CD14-positive monocyte (primary cell): ENCODE results near the gene CCDC89. TPM values are rescaled to one million over a fixed set of nuclear protein-coding genes. Genes with fewer than 3 reads are reported as not detected.

ENCODE experiments used
- DNase-seq, 3 donors: peaks; one replicate each; pipeline ENCODE4 v3.0.0-alpha.2; 2011 to 2022
- H2AFZ ChIP-seq: 2 replicates; pipeline ENCODE4 v1.6.0; 2012; ENCODE audit warnings: mild to moderate bottlenecking, low read depth, low read length, inconsistent platforms; ENCODE audit not compliant: insufficient read depth, poor library complexity, severe bottlenecking
- H3K27ac ChIP-seq, 2 donors: 1 replicate in 1 of 2; 2 replicates in 1 of 2; pipeline ENCODE4 v1.5.1; 2012 to 2013; ENCODE audit warnings: low read length in 2 of 2, control low read depth in 1 of 2, inconsistent platforms in 1 of 2, low read depth in 1 of 2, mild to moderate bottlenecking in 1 of 2
- H3K27me3 ChIP-seq, 2 donors: one replicate each; pipeline versions ENCODE4 v1.6.0 to v1.6.1; 2011 to 2013; ENCODE audit warnings: low read length in 2 of 2; ENCODE audit not compliant: control insufficient read depth in 2 of 2, insufficient read depth in 2 of 2
- H3K36me3 ChIP-seq, 2 donors: replicated peaks in 1 of 2; 1 replicate in 1 of 2; 2 replicates in 1 of 2; pipeline versions ENCODE4 v1.5.1 to v1.6.1; 2012 to 2013; ENCODE audit warnings: low read length in 2 of 2, control low read depth in 1 of 2, inconsistent platforms in 1 of 2, mild to moderate bottlenecking in 1 of 2; ENCODE audit not compliant: insufficient read depth in 2 of 2, control insufficient read depth in 1 of 2
- H3K4me1 ChIP-seq, 2 donors: 1 replicate in 1 of 2; 2 replicates in 1 of 2; pipeline versions ENCODE4 v1.5.1 to v1.6.1; 2012 to 2013; ENCODE audit warnings: low read length in 2 of 2, control low read depth in 1 of 2, inconsistent platforms in 1 of 2, mild to moderate bottlenecking in 1 of 2, moderate library complexity in 1 of 2; ENCODE audit not compliant: insufficient read depth in 2 of 2, control insufficient read depth in 1 of 2
- H3K4me2 ChIP-seq: replicated peaks from 2 replicates; pipeline ENCODE3; 2012; ENCODE audit warnings: low read length, moderate library complexity, mild to moderate bottlenecking; ENCODE audit not compliant: poor library complexity, severe bottlenecking; ENCODE audit errors: extremely low read depth
- H3K4me3 ChIP-seq, 3 experiments: fragments of 200-600 bp in 1 of 3; sonication (generic) in 1 of 3; replicated peaks in 1 of 3; 1 replicate in 2 of 3; 2 replicates in 1 of 3; pipeline ENCODE4 v1.5.1; 2011 to 2013; ENCODE audit warnings: low read length in 3 of 3, mild to moderate bottlenecking in 3 of 3, control low read depth in 2 of 3, low read depth in 2 of 3, inconsistent platforms in 1 of 3, moderate library complexity in 1 of 3
- H3K79me2 ChIP-seq: 2 replicates; pipeline ENCODE4 v1.6.0; 2012; ENCODE audit warnings: mild to moderate bottlenecking, control low read depth, inconsistent platforms, low read length, moderate library complexity; ENCODE audit not compliant: insufficient read depth
- H3K9ac ChIP-seq: 2 replicates; pipeline ENCODE4 v1.6.0; 2017; ENCODE audit warnings: low read length, mild to moderate bottlenecking; ENCODE audit not compliant: insufficient read depth, poor library complexity, severe bottlenecking
- H3K9me3 ChIP-seq, 2 donors: replicated peaks in 1 of 2; 1 replicate in 1 of 2; 2 replicates in 1 of 2; pipeline versions ENCODE4 v1.5.1 to v1.6.1; 2012 to 2013; ENCODE audit warnings: low read length in 2 of 2, control low read depth in 1 of 2; ENCODE audit not compliant: control insufficient read depth in 1 of 2, insufficient read depth in 1 of 2
- H4K20me1 ChIP-seq: 2 replicates; pipeline ENCODE4 v1.6.0; 2012; ENCODE audit warnings: mild to moderate bottlenecking, low read length, control low read depth, moderate library complexity; ENCODE audit not compliant: insufficient read depth
- H3K27ac Mint-ChIP-seq, 7 donors: one replicate each; pipeline ENCODE4 v1.8.0; 2020; ENCODE audit warnings: mild to moderate bottlenecking in 7 of 7, mixed read lengths in 7 of 7, moderate library complexity in 6 of 7, inconsistent platforms in 2 of 7
- H3K27me3 Mint-ChIP-seq, 3 donors: one replicate each; pipeline ENCODE4 v1.8.0; 2021 to 2022; ENCODE audit warnings: low read depth in 3 of 3, mild to moderate bottlenecking in 3 of 3, mixed read lengths in 3 of 3, moderate library complexity in 3 of 3, inconsistent platforms in 1 of 3
- H3K36me3 Mint-ChIP-seq, 2 donors: one replicate each; pipeline ENCODE4 v1.8.0; 2020; ENCODE audit warnings: mixed read lengths in 2 of 2, inconsistent platforms in 1 of 2, mild to moderate bottlenecking in 1 of 2
- H3K4me1 Mint-ChIP-seq: one replicate; pipeline ENCODE4 v1.8.0; 2020; ENCODE audit warnings: mild to moderate bottlenecking, mixed read lengths
- H3K4me3 Mint-ChIP-seq, 2 donors: one replicate each; pipeline ENCODE4 v1.8.0; 2020; ENCODE audit warnings: mild to moderate bottlenecking in 2 of 2, mixed read lengths in 2 of 2, moderate library complexity in 1 of 2
- H3K9me3 Mint-ChIP-seq, 7 donors: one replicate each; pipeline ENCODE4 v1.8.0; 2020 to 2022; ENCODE audit warnings: mixed read lengths in 7 of 7, mild to moderate bottlenecking in 6 of 7, moderate library complexity in 6 of 7, inconsistent platforms in 2 of 7
- CTCF ChIP-seq: fragments of 200-600 bp; IDR thresholded peaks from one replicate; pipeline ENCODE4 v1.8.0; 2022; ENCODE audit warnings: antibody characterized with exemption, mild to moderate bottlenecking
- WGBS: methylation state at CpG from one replicate; pipeline ENCODE4 v1.1.5; 2013; ENCODE audit warnings: missing lambda C conversion rate; ENCODE audit not compliant: insufficient coverage; 5-methylcytosine and 5-hydroxymethylcytosine counted together
- intact Hi-C, 2 donors: fragments of 100-400 bp; cut with micrococcal nuclease; formaldehyde crosslinking; loops; one replicate each; pipeline versions ENCODE4 v1.15.0 to v1.15.1; 2023
- polyA plus RNA-seq, 3 donors: library from polyadenylated mRNA; depleted of rRNA in 1 of 3; unstranded in 2 of 3; stranded (reverse) in 1 of 3; fragments of 300-500 nt in 2 of 3; fragments of >200 nt in 1 of 3; fragmentation: Illumina TruSeq in 2 of 3; gene quantifications; 1 replicate in 2 of 3; 2 replicates in 1 of 3; pipeline ENCODE4 v1.2.3, GENCODE V29; 2012 to 2021

The CCDC89 gene
- polyA plus RNA-seq, 3 donors: not detected

- Histone ChIP-seq H3K4me2 (peak overlapping the region; percentile 93), H3K27ac (no peak overlapping the region), H2AFZ (peak overlapping the region; percentile 92), H3K4me3 (peak overlapping the region in 1 of 3 experiments; percentile 94), H3K9ac (no peak overlapping the region), H4K20me1 (peaks cover 31% of the 10 kb centered on the region), H3K4me1 (peaks cover 17 to 32% of the 10 kb centered on the region in 2 donors), H3K9me3 (no peaks in the 10 kb centered on the region), H3K79me2 (peaks cover 46% of the 10 kb centered on the region), H3K36me3 (peaks cover 3 to 4% of the 10 kb centered on the region in 2 donors), H3K27me3 (no peaks in the 10 kb centered on the region)
- peaks cover 0 to 2% (median 0%) of the 10 kb centered on the region in 7 donors for H3K9me3 Mint-ChIP-seq
- peaks cover 0 to 2% (median 0%) of the 10 kb centered on the region in 3 donors for H3K27me3 Mint-ChIP-seq
- H3K4me3 Mint-ChIP-seq: no peak overlapping the region
- no peak for TF ChIP-seq CTCF
- H3K4me1 Mint-ChIP-seq: peaks cover 25% of the 10 kb centered on the region
- no CpG with 5 or more reads among the region's 5 CpGs for WGBS
- no peak overlapping the region for H3K27ac Mint-ChIP-seq
- peaks cover 7 to 8% of the 10 kb centered on the region in 2 donors for H3K36me3 Mint-ChIP-seq
- intact Hi-C loops: loop anchor here in 1 of 2 donors (10.0 kb wide), 1 partner anchor 579 kb away; the partner anchor contains the start of gene EED
- DNase-seq: no peak
Measured at GRCh38 chr11:85665733-85666132, 20.3 kb downstream of the CCDC89 start.

GRCh38 chr11:85664615-85665481, 21.1 kb downstream of the CCDC89 start, which contains the start of gene CREBZF:
Gene CREBZF (minus strand): TSS chr11:85665129. CDS start chr11:85664875, 254 bp downstream.
- Histone ChIP-seq H3K27me3 (no peaks in the 10 kb centered on the region), H3K36me3 (peaks cover 11 to 13% of the 10 kb centered on the region in 2 donors), H3K9ac (peak within 1 kb of the TSS; percentile 98), H3K27ac (peak within 1 kb of the TSS; percentile 86 to 97), H3K4me2 (peak within 1 kb of the TSS; percentile 93), H2AFZ (peak within 1 kb of the TSS; percentile 92), H4K20me1 (peaks cover 39% of the 10 kb centered on the region), H3K4me3 (peak within 1 kb of the TSS; percentile 56 to 94 (median 78)), H3K9me3 (no peaks in the 10 kb centered on the region), H3K4me1 (peaks cover 17 to 32% of the 10 kb centered on the region in 2 donors), H3K79me2 (peaks cover 54% of the 10 kb centered on the region)
- peak; percentile 93 to 94 (median 94) for DNase-seq
- peak within 1 kb of the TSS; percentile 97 to 99 (median 98) for H3K27ac Mint-ChIP-seq
- peaks cover 28% of the 10 kb centered on the region for H3K4me1 Mint-ChIP-seq
- H3K27me3 Mint-ChIP-seq: peaks cover 0 to 2% (median 0%) of the 10 kb centered on the region in 3 donors
- peaks cover 0 to 2% (median 0%) of the 10 kb centered on the region in 7 donors for H3K9me3 Mint-ChIP-seq
- TF ChIP-seq CTCF: no peak
- intact Hi-C loops: loop anchor here (1.0 to 10.0 kb wide), 3 partner anchors 10 to 580 kb away; partner anchors contain the start of genes DLG2 (in 2 of the 2), TMEM126B (in 2 of the 2) and EED (in 1 of the 2)
- peak within 1 kb of the TSS; percentile 98 to 100 for H3K4me3 Mint-ChIP-seq
- H3K36me3 Mint-ChIP-seq: peaks cover 16% of the 10 kb centered on the region in 2 donors
- WGBS: 0% methylated on average over 55 of the region's 67 CpGs
